Measurements from ENCODE around the gene SP1. TPM values are rescaled to one million over a fixed set of nuclear protein-coding genes. Genes with fewer than 3 reads are reported as not detected.

SP1 gene
- total and polyA plus RNA-seq, 9 of the 15 experiments (the other 6 are each of a cell fraction or from before 2014, with no cell fraction given) = 8.0 to 65.5 (median 41.6) TPM

GRCh38 chr12:53352331-53353256 lies 27.4 kb upstream of the SP1 start (continued):
- TF ChIP-seq CC2D1A (IDR thresholded peaks at IDR 0.05) (peak; percentile 91), SP1 (CRISPR knock-in tag; IDR thresholded peaks at IDR 0.05) (peak; percentile 47; the same call in 1 of the 2 replicates), GABPB1 (CRISPR knock-in tag; IDR thresholded peaks at IDR 0.05) (no peak), NONO (IDR thresholded peaks at IDR 0.05; ENCODE audit: low read depth in 2 of 2, low read length in 1 of 2) (no peak), CTCFL (IDR thresholded peaks at IDR 0.05; ENCODE audit: borderline replicate concordance, insufficient read depth, low read depth, low read length, poor library complexity, severe bottlenecking) (no peak), RAD21 (CRISPR knock-in tag; conservative IDR thresholded peaks at IDR 0.05 in 1 of 2, IDR thresholded peaks at IDR 0.05 in 1 of 2) (peak; percentile 98 to 99), DDX20 (tag; IDR thresholded peaks at IDR 0.05; ENCODE audit: low read depth) (no peak), HDAC3 (IDR thresholded peaks at IDR 0.05; ENCODE audit: borderline replicate concordance, partially characterized antibody) (no peak), TEAD1 (CRISPR knock-in tag; IDR thresholded peaks at IDR 0.05) (no peak), YY1 (IDR thresholded peaks at IDR 0.05; ENCODE audit: borderline replicate concordance in 1 of 3, control insufficient read depth in 1 of 3, extremely low read depth in 1 of 3, insufficient read depth in 3 of 3, insufficient read length in 1 of 3, insufficient replicate concordance in 2 of 3, low read depth in 1 of 3, low read length in 2 of 3) (peak in 1 of 3 experiments; percentile 40), TSHZ1 (CRISPR knock-in tag; IDR thresholded peaks at IDR 0.05) (no peak), SAFB (IDR thresholded peaks at IDR 0.05; ENCODE audit: borderline replicate concordance, low read depth, low read length) (no peak)
- TF ChIP-seq, protein P1, sequence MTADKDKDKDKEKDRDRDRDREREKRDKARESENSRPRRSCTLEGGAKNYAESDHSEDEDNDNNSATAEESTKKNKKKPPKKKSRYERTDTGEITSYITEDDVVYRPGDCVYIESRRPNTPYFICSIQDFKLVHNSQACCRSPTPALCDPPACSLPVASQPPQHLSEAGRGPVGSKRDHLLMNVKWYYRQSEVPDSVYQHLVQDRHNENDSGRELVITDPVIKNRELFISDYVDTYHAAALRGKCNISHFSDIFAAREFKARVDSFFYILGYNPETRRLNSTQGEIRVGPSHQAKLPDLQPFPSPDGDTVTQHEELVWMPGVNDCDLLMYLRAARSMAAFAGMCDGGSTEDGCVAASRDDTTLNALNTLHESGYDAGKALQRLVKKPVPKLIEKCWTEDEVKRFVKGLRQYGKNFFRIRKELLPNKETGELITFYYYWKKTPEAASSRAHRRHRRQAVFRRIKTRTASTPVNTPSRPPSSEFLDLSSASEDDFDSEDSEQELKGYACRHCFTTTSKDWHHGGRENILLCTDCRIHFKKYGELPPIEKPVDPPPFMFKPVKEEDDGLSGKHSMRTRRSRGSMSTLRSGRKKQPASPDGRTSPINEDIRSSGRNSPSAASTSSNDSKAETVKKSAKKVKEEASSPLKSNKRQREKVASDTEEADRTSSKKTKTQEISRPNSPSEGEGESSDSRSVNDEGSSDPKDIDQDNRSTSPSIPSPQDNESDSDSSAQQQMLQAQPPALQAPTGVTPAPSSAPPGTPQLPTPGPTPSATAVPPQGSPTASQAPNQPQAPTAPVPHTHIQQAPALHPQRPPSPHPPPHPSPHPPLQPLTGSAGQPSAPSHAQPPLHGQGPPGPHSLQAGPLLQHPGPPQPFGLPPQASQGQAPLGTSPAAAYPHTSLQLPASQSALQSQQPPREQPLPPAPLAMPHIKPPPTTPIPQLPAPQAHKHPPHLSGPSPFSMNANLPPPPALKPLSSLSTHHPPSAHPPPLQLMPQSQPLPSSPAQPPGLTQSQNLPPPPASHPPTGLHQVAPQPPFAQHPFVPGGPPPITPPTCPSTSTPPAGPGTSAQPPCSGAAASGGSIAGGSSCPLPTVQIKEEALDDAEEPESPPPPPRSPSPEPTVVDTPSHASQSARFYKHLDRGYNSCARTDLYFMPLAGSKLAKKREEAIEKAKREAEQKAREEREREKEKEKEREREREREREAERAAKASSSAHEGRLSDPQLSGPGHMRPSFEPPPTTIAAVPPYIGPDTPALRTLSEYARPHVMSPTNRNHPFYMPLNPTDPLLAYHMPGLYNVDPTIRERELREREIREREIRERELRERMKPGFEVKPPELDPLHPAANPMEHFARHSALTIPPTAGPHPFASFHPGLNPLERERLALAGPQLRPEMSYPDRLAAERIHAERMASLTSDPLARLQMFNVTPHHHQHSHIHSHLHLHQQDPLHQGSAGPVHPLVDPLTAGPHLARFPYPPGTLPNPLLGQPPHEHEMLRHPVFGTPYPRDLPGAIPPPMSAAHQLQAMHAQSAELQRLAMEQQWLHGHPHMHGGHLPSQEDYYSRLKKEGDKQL (CRISPR knock-in tag; IDR thresholded peaks at IDR 0.05; ENCODE audit: borderline replicate concordance) = no peak
